ENCODE measurements around the gene RMRP.

The RMRP gene

GRCh38 chr9:35657546-35658136 lies at the start of gene RMRP:
Gene RMRP, minus strand, starts transcription at chr9:35658019.
- DNase-seq: peak; percentile 96

- DNase-seq: no peak
Measured at GRCh38 chr9:35706951-35707350, 49.1 kb upstream of the RMRP start.

- no peak for DNase-seq
Measured at GRCh38 chr9:35705836-35706430, 48.1 kb upstream of the RMRP start.

- no peak for DNase-seq
Measured at GRCh38 chr9:35705372-35705771, 47.6 kb upstream of the RMRP start.

GRCh38 chr9:35703906-35704672 lies 46.3 kb upstream of the RMRP start:
- no peak for DNase-seq

- DNase-seq: no peak
Measured at GRCh38 chr9:35702696-35703095, 44.9 kb upstream of the RMRP start.

GRCh38 chr9:35700942-35701341 lies 43.1 kb upstream of the RMRP start:
- DNase-seq: no peak

- DNase-seq: no peak
Measured at GRCh38 chr9:35700031-35700430, 42.2 kb upstream of the RMRP start.

GRCh38 chr9:35698231-35698630 lies 40.4 kb upstream of the RMRP start:
- DNase-seq: no peak

- no peak for DNase-seq
Measured at GRCh38 chr9:35697486-35697885, 39.7 kb upstream of the RMRP start.

GRCh38 chr9:35696520-35697215 lies 38.8 kb upstream of the RMRP start:
- peak; percentile 73 for DNase-seq

GRCh38 chr9:35695943-35696401 lies 38.2 kb upstream of the RMRP start:
- no peak for DNase-seq

GRCh38 chr9:35691757-35692301 lies 34.0 kb upstream of the RMRP start:
- no peak for DNase-seq

GRCh38 chr9:35691334-35691650 lies 33.5 kb upstream of the RMRP start:
- DNase-seq: no peak

- DNase-seq: peak; percentile 67
Measured at GRCh38 chr9:35690614-35691333, 33.0 kb upstream of the RMRP start.

- DNase-seq: no peak
Measured at GRCh38 chr9:35690294-35690613, 32.4 kb upstream of the RMRP start.

- DNase-seq: no peak
Measured at GRCh38 chr9:35689542-35690293, 31.9 kb upstream of the RMRP start, which contains the start of gene TPM2. Gene TPM2, minus strand, starts transcription at chr9:35689925. Its CDS starts 108 bp downstream, at chr9:35689817.

GRCh38 chr9:35688558-35689541 lies 31.0 kb upstream of the RMRP start:
- no peak for DNase-seq

- DNase-seq: no peak
Measured at GRCh38 chr9:35687972-35688557, 30.2 kb upstream of the RMRP start.

- DNase-seq: no peak
Measured at GRCh38 chr9:35687306-35687705, 29.5 kb upstream of the RMRP start.

Measured in activated CD8-positive, alpha-beta memory T cell treated with anti-CD3 and anti-CD28 coated beads, Interleukin-2, amount 50 U/mL, for 48 hours (primary cell).